NCI-H1048 (cell line): ENCODE data around the gene LYZL2.
"Not testable (repeated sequence)": the region's sequence is repeated elsewhere in the genome, so short reads cannot be mapped to it uniquely, and the experiment has no call there.

Experiments used
- DNase-seq: peaks from one replicate; lab custom pipeline; 2025; lab: John Stamatoyannopoulos, UW

The LYZL2 gene

DNA sequence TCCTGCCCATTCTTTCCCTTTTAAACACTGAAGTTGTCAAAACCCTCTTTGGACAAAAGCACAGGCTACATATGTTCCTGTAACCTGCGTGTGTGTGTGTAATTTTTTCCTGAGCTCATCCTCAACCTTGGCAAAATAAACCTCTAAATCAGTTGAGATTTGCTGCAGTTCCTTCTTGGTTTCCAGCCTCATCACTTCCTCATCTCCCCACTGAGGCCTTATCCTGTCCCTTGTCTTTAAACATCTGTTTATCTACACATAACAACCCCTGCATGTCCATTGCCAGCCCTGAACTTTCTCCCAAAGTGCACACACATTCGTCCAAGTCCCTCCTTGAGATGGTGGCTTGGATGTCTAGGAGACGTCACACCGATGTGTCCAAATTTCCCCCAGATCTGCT is 35.5 kb downstream of the LYZL2 start:
- DNase-seq = no peak

DNA sequence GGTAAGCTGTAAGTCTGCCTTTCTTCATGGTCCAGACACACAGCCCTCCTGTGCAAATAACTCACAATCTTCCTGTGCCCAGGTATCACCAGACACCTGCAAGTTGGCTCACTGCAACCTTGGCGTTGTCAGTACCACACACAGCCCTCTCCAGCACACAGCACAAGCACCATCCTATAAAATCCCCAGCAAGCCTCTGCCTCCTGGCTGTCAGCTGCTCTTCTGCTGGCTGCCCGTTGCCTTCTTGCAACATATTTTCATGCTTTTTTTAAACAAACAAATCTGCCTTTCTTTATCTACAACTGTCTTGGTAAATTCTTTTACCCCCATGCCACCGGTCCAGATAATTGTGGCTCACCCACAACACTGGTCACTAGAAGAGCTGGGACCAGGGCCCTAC is 36.8 kb downstream of the LYZL2 start:
- DNase-seq = not testable (repeated sequence)

DNA sequence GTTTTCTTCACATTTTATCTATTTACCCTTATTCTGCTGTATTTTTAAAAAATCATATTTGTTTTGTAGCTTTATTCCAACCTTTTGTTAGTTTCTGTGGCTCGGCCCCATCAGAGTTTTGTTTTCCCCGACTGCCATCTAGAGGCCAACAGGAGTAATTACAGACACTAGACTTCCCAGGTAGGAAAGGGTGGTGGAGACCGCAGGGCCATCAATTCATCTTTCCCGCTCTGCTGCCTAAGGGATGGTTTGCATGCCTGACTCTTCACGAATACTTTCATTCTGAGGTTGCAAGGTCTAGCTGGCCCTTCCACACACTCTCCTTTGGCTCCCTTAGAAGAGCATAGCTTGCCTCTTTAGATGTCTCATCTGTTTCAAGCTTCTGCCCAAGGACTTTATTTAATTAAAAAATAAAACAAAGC is 38.3 kb downstream of the LYZL2 start:
- DNase-seq = peak; percentile 19

DNA sequence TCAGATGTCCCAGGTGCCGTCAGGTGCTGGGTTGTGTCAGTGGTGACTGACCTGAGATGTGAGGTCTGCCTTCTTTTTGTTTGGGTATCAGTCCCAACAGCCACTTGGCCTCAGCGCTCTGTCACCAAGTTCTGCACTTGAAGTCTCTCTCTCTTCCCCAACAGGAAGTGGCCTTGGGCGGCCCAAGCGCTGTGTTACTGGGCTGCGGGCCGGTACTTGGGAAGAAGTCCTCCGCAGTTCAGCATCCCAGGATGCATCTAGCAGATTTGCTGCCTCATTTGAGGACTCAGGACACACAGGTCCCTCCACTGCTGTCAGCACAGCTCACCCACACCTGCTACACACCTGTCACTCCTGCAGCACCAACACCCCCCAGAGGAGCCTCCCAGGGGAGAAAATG is 40.1 kb downstream of the LYZL2 start:
- DNase-seq = no peak

DNA sequence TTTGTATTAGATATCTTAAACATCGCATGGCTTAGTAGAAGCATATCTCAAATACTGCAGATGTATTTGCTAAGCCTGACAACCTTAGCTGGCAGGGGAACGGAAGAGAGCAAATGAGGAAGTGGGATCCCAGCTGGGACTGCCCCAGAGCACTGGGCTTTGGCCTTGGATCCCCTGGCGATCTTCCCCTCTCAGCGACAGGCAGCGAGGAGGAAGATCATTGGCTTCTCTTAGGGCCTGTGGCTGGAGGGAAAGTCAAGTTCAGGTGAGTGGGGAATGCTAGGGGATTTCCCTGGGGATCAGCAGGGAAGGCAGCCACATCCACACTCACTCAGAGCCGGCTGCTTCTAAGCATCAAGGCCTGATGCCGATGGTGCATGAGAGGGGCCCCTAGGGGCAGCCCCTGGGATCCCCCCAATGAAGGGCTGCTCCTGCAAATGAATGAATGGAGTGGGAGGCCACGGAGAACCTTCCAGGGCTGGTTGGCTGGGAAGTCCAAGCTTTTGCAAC is 42.0 kb downstream of the LYZL2 start:
- DNase-seq = no peak

DNA sequence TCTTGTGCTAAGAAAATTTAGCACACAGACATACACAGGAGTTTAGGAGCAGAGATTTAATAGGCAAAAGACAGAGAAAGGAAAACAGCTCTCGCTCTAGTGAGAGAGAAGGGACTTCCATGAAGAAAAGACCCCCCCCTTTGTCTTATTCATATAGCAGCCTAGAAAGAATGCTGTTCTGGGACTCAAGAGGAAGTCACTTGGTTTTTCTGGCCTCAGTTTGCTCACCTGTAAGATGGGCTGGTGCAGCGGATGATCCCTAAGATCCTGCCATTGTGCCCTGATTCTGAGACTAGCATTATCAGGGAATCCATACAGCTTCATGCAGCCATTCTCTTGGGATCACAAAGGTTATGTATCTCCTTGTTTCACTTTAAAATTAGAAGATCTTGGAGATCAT is 42.7 kb downstream of the LYZL2 start:
- no peak for DNase-seq

DNA sequence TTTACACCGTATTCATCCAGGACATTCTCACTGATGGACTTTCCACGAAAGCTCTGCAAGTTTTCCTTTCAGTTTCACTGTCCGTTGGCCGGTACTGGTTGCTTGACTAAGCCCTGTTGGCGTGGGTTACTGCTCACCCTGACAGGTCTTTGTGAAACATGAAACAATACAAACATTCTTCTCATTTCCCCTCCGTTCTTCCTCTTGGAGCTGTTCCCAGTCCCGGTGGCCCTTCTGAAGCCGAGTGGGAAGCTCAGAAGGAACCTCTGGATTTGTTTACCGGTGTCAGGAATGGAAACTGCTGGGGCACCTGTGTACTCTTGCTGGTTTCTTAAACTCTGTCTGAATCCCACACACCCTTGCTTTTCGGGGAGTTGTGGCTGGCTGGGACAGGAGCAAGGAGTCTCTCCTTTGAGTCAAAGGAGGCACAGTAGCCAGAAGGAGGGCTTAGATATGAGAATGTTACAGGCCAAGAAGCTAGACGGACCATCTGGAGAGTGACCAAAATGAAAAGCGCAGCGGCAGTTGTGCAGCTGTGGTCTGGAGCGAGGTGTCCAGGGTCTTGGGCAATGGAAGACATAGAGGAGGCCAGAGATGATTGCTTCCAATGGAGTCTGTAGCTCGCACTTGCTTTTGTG is 45.7 kb downstream of the LYZL2 start:
- peak; percentile 47 for DNase-seq

DNA sequence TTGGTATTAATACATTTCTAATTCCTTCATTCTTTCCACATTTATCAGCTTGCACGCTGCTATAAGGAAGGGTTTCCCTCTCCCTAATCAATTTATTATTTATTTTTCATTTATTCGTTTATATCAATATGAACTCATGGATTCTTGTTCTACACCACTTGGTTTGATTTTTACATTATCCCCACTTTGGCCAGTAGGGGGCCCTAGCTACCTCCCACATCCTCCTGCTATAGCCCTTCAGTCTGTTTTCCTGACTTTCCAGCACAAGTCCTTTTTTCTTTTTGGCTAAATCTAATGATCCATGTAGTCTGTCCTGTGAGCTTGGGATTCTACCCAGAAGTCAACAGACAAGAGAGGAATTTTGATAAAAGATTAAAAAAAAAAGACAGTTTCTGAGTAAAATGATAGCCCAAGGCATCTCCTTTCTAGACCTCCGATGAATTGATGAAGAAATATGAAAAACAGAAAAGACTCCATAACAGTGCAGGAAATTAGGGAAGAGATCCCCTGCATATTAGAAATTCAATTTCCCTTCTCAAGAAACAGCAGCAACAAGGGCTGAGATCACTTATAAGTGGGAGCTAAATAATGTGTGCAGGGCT is 47.7 kb downstream of the LYZL2 start:
- DNase-seq = no peak

DNA sequence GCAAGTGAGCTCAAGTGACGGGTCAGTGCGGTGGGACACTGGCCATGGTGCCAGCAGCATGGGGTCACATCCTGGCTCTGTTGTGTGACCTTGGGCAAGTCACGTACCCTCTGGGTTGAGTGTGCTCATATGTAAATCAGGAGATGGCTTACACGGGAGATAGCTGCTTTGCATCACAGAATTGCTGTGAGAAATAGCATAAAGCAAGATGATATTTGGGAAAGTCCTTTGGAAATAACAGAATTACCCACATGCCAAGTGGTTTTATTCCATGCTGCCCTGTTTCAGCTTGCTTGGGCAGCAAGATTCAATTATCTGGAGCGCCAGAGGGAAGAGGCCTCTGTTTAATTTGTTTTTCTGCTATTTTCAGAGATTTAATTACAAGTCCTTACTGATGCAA is 48.9 kb downstream of the LYZL2 start:
- no peak for DNase-seq

DNA sequence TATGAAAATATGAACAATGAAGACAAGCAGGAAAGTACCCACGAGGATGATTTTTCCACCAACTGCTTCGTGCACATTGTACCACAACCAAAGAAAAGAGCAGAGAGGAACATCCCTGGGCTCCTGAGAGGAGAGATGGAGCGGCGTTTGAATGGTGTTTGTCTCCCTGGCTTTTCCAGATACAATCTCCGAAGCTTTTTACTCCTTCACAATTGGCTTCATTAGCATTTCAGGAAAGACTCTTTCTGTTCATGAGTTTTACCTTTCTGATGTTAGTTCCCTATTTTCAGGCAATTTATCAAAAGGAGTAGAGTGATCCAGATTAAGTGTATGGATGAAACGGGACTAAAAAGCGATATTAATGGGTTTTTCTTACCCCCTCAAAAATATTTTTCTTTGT is 49.3 kb downstream of the LYZL2 start:
- no peak for DNase-seq

DNA sequence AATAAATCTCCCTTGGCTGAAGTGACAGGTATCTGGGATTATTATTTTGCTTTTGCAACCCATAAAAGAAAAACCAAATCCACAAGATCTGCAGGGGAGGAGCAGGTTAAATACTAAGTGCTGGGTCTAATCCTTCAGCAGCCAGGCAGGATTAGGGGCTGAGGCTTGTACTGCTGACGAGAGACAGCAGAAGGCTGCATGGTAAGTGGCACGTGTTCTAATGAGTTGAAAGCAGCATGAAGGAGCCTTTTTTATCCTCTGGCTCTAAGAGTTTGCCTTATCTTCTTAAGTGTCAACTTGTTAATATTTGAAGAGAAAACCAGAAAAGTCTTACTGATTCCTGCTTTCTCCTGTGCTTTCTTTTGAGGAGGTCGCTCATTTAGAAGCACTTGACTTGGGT is 50.0 kb downstream of the LYZL2 start:
- no peak for DNase-seq

DNA sequence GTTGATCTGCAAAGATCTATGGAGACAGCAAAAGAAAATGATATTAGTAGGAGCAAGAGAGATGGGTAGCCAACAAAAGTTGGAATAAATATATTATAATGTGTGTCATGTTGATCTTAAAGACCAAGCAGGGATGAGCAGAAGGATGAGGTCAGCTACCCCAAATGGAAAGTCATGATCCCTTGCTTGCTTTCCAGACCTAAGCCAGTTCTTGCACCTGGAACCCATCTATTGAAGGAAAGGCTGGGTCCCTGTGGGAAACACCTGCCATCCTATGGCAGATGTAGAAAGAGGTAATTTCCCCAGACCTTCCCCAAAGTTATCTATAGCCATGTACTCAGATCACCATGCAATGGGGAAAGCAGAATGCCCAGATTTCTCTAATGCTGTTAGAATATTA is 52.5 kb downstream of the LYZL2 start:
- DNase-seq = no peak

DNA sequence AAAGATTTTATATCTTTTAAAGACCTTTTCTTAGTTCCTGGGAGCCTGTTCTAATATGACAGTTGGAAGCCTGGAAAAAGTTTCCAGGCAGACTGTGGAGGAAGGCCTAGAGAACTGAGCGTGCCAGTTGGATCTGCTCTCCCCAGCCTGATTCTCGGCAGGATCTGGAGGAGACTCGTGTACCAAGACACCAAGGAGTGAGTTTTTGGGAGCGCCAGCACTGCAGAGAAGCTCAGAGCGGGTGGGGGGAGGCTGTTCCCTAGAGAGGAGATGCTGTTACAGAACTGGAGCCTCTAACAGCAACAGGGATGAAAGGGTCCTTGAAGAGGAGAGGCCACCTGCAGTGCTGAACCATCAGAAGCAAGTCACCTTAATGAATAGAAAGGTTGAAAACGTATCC is 52.9 kb downstream of the LYZL2 start:
- DNase-seq = no peak

DNA sequence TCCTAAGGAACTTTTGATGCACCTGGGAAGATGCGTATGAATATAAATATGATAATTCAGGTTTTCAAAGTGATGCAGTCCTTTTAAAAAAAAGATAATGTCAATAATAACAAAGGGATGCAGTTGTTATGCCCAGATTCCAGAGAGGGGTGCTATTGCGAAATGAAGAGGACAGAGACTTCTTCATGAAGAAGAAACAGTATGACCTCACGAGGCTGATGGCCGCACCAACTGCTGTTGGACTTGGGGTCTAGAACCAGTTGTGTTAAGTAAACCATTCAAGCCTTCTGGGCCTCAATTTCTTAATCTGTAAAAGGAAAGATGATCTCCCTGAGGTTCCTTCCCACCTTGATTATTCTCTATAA is 55.1 kb downstream of the LYZL2 start:
- DNase-seq = no peak

DNA sequence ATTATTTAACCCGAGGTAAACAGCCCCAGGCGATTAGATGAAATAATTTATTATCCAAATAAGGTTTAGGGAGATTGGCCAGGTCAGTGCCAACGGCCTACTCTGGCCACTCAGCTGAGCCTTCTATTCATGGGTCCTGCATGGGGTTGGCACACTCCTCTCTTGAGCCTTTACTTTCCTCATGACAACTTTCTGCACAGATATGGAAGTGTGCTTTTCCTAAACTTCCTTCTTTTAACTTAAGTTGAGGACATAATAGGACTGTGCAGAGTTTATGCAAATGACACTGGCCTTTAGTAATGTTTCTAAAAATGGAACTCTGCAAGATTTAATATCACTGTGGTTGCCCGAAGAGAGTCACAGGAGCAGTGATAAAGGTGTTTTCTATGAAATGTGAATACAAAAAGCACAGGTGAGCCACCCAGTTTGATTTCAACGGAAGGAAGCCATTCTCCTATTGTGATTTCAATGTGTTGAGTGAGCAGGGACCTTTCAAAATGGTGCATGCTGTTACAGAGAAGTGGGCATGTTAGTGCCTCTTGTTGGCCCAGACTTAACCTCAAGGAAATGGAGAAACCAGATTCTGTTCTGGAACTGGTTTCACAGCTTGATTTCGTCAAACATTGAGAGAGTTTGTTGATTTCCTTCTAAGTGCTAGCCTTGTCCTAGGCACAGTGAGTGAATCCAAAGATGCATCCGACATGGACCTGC is 55.7 kb downstream of the LYZL2 start:
- DNase-seq = no peak

DNA sequence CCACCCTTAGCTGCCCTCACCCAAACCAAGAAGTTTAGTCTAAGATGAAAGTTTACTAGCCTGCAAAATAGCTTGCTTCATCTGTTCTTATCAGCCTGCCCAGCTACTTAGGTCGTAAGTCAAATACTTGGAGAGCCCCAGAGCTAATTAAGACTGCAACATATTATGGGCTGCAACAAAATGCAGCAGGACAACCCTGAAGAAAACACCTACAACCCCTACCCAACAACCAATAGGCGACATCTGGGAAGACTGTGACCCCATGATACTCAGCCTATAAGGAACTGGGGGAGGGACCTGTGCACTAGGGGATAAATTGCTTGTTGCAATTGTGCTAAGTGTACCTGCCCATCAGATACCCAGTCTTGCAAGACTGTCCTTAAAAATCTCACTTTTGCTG is 64.1 kb downstream of the LYZL2 start:
- no peak for DNase-seq

DNA sequence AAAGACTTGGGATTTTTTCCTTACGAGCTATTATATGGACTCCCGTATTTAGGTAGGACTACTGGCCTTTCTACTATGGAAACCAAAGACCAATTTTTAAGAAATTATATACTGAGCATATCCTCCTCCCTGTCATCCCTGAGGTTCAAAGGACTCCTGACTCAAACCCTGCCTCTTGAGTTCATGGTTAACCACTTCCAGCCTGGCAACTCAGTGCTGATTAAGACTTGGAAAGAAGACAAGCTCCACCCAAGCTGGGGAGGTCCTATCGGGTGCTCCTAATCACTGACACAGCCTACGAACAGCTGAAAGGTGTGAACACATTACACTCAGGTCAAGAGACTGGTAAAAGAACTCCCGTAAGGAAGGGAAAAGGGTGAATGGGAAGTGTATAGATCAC is 66.8 kb downstream of the LYZL2 start:
- DNase-seq = no peak
